Common myeloid progenitor, CD34-positive (primary cell): ENCODE measurements around the gene MTREX.
A peak's percentile ranks its signal among the peaks of the same experiment; 100 is the strongest.

ENCODE experiments used
- CTCF ChIA-PET: fragments of 350-600 bp; sonication (Branson Sonifier 250); formaldehyde crosslinking; loops from one replicate; lab custom pipeline; 2021; ENCODE audit warnings: antibody characterized with exemption; lab: Charles Lee
- POLR2A ChIA-PET: fragments of 350-600 bp; sonication (Branson Sonifier 250); formaldehyde crosslinking; loops from one replicate; lab custom pipeline; 2021; ENCODE audit warnings: antibody characterized with exemption; lab: Charles Lee
- DNase-seq, 3 donors: peaks; one replicate each; pipeline versions ENCODE4 v3.0.0 to v3.0.0-alpha.2; 2013
- H3K27ac ChIP-seq, 2 experiments: 1 replicate in 1 of 2; 2 replicates in 1 of 2; pipeline ENCODE4 v1.7.0; 2013; ENCODE audit warnings: inconsistent platforms in 2 of 2, low read length in 2 of 2, mild to moderate bottlenecking in 2 of 2, low read depth in 1 of 2, moderate library complexity in 1 of 2; ENCODE audit not compliant: severe bottlenecking in 2 of 2, insufficient read depth in 1 of 2, poor library complexity in 1 of 2
- H3K27me3 ChIP-seq, 5 experiments: replicated peaks in 2 of 5; 1 replicate in 3 of 5; 2 replicates in 2 of 5; pipeline versions ENCODE4 v1.6.1 to v1.7.0; 2013; ENCODE audit warnings: low read length in 4 of 5, mild to moderate bottlenecking in 2 of 5, moderate library complexity in 2 of 5, inconsistent platforms in 1 of 5; ENCODE audit not compliant: insufficient read depth in 5 of 5, control insufficient read depth in 4 of 5
- H3K36me3 ChIP-seq, 4 experiments: 1 replicate in 2 of 4; 2 replicates in 2 of 4; pipeline versions ENCODE4 v1.6.1 to v1.7.0; 2013; ENCODE audit warnings: low read length in 3 of 4, control low read depth in 1 of 4, mild to moderate bottlenecking in 1 of 4; ENCODE audit not compliant: control insufficient read depth in 4 of 4, insufficient read depth in 4 of 4
- H3K4me1 ChIP-seq, 4 experiments: 1 replicate in 3 of 4; 2 replicates in 1 of 4; pipeline versions ENCODE4 v1.6.1 to v1.7.1; 2013; ENCODE audit warnings: low read length in 3 of 4, mild to moderate bottlenecking in 3 of 4, control low read depth in 1 of 4, inconsistent platforms in 1 of 4, moderate library complexity in 1 of 4; ENCODE audit not compliant: control insufficient read depth in 4 of 4, insufficient read depth in 4 of 4; ENCODE audit errors: control extremely low read depth in 1 of 4
- H3K4me3 ChIP-seq, 7 experiments: 1 replicate in 4 of 7; 2 replicates in 3 of 7; pipeline versions ENCODE4 v1.5.1 to v1.7.0; 2013; ENCODE audit warnings: mild to moderate bottlenecking in 7 of 7, low read length in 6 of 7, moderate library complexity in 6 of 7, inconsistent platforms in 2 of 7, low read depth in 2 of 7, control low read depth in 1 of 7; ENCODE audit not compliant: insufficient read depth in 4 of 7, control insufficient read depth in 1 of 7; ENCODE audit errors: extremely low read depth in 1 of 7
- H3K9me3 ChIP-seq, 5 experiments: 1 replicate in 4 of 5; 2 replicates in 1 of 5; pipeline versions ENCODE4 v1.6.1 to v1.7.1; 2013; ENCODE audit warnings: low read length in 4 of 5, mild to moderate bottlenecking in 2 of 5, inconsistent platforms in 1 of 5, low read depth in 1 of 5, moderate library complexity in 1 of 5; ENCODE audit not compliant: control insufficient read depth in 4 of 5, insufficient read depth in 2 of 5; ENCODE audit errors: control extremely low read depth in 1 of 5
- WGBS: methylation state at CpG from one replicate; pipeline ENCODE4 v1.1.5; 2013; ENCODE audit not compliant: insufficient coverage; 5-methylcytosine and 5-hydroxymethylcytosine counted together

Gene MTREX

DNA sequence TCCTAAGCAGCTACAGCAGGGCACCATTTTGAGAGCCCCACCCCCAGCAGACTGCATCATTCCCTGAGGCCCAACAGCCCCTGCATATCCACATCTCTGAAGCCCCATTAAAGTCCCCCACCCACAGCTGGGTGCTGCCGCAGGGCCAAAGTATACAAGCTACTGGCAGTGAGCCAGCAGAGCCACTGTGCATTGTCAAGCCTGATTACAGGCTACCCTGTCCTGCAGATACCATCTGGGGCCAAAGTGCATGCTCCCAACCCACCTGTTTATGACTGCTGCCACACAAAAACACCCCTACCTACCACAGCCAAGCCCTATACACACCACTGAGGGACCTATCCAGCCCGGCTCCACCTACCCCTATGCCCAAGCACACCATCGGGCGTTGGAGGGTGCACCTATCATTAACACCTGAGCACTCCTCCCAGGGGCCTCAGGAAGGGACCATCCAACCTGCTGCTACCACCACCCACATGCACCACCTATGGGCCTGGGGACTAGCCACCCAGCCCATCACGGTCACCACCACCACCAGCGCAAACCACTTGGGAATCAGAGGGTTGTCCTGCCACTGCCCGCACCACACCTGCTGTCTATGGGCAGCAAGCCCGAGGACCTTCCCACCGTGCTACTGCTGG, 121.9 kb downstream of the MTREX start:
- Histone ChIP-seq H3K9me3 (peaks cover 0 to 37% (median 12%) of the 10 kb centered on the region in 5 experiments), H3K4me3 (no peak overlapping the region), H3K4me1 (no peaks in the 10 kb centered on the region), H3K36me3 (peaks cover 11 to 51% (median 41%) of the 10 kb centered on the region in 4 experiments), H3K27me3 (no peaks in the 10 kb centered on the region), H3K27ac (no peak overlapping the region)
- ChIA-PET CTCF (interaction anchor here (1.3 kb wide), 1 partner anchor 17 kb away, joined by 3 read pairs; no protein-coding TSS in a partner anchor), POLR2A (no interaction called here)
- WGBS = 97% methylated on average over 5 of the region's 9 CpGs
- no peak for DNase-seq

DNA sequence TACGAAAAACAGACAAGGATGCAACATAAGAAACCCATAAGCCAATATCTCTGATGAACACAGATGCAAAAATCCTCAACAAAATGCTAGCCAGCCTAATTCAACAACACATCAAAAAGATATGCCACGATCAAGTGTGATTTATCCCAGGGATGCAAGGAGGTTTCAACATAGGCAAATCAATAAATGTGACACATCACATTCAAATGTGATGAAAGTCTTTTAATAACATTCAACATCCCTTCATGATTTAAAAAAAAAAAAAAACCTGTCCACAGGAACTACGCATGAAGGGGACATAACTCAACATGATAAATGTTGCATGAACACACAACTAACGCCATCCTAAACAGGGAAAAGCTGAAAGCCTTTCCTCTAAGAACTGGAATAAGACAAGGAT, 124.8 kb downstream of the MTREX start:
- Histone ChIP-seq H3K27me3 (no peaks in the 10 kb centered on the region), H3K9me3 (peaks cover 0 to 40% (median 12%) of the 10 kb centered on the region in 5 experiments), H3K4me1 (no peaks in the 10 kb centered on the region), H3K36me3 (peaks cover 11 to 29% (median 24%) of the 10 kb centered on the region in 4 experiments), H3K4me3 (no peak overlapping the region), H3K27ac (no peak overlapping the region)
- WGBS = 100% methylated on average over 2 of the region's 4 CpGs
- no peak for DNase-seq
- ChIA-PET CTCF (no interaction called here), POLR2A (no interaction called here)

DNA sequence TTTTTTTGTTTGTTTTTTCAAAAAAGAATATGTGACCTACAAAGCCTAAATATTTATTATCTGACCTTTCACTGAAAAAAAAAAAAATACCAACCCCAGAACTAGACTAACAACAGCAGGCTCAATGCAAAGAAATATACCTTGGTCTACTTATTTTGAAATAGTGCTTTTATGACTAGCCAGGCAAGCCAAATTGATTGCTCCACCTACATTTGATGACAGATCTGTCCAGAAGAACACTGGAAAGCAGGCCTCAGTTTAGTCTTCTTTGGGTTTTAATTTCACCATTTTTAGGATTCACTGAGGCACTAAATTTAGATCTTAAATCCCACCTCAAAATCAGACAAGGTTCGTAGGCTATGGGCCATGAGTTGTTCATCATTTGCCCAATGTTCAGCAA, 129.7 kb downstream of the MTREX start:
- peaks cover 0 to 5% (median 0%) of the 10 kb centered on the region in 4 experiments for H3K36me3 ChIP-seq
- DNase-seq = no peak
- H3K9me3 ChIP-seq = peaks cover 0 to 10% (median 4%) of the 10 kb centered on the region in 5 experiments
- H3K27me3 ChIP-seq = no peaks in the 10 kb centered on the region
- H3K4me1 ChIP-seq = peaks cover 0 to 14% (median 6%) of the 10 kb centered on the region in 4 experiments
- no peak overlapping the region for H3K27ac ChIP-seq
- WGBS = 90% methylated on average over 1 of the region's 1 CpG
- no peak overlapping the region for H3K4me3 ChIP-seq
- POLR2A ChIA-PET = no interaction called here
- CTCF ChIA-PET = no interaction called here

DNA sequence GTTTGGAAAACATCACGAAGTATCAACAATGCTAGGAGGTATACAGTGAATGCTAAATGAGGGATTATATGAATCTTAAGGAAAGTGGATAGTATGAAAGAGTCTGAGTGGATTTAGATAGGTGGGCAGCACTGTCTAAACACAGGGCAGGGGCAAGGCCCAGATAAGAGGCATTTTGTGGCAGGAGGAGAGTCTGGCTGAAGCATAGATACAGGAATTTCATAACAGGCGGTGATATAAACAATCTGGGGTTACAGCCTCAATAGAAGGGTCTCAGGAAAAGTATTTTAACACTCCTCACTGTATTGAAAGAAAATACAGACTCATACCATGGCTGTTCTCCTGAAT, 130.0 kb downstream of the MTREX start:
- peaks cover 0 to 5% (median 0%) of the 10 kb centered on the region in 4 experiments for H3K36me3 ChIP-seq
- no peak overlapping the region for H3K4me3 ChIP-seq
- 100% methylated on average over 2 of the region's 2 CpGs for WGBS
- DNase-seq = no peak
- H3K27ac ChIP-seq = no peak overlapping the region
- peaks cover 0 to 14% (median 6%) of the 10 kb centered on the region in 4 experiments for H3K4me1 ChIP-seq
- CTCF ChIA-PET = no interaction called here
- POLR2A ChIA-PET = no interaction called here
- no peaks in the 10 kb centered on the region for H3K27me3 ChIP-seq
- peaks cover 0 to 6% (median 4%) of the 10 kb centered on the region in 5 experiments for H3K9me3 ChIP-seq

- Histone ChIP-seq H3K27me3 (no peaks in the 10 kb centered on the region), H3K27ac (no peak overlapping the region), H3K36me3 (peaks cover 0 to 5% (median 0%) of the 10 kb centered on the region in 4 experiments), H3K9me3 (peaks cover 0 to 4% (median 0%) of the 10 kb centered on the region in 5 experiments), H3K4me3 (no peak overlapping the region), H3K4me1 (peaks cover 0 to 14% (median 6%) of the 10 kb centered on the region in 4 experiments)
- WGBS = 96% methylated on average over 4 of the region's 4 CpGs
- ChIA-PET CTCF (no interaction called here), POLR2A (no interaction called here)
- DNase-seq = no peak
These were observed 131.2 kb downstream of the MTREX start for GRCh38 chr5:55438998-55439397.

- no peak overlapping the region for H3K4me3 ChIP-seq
- peak; percentile 34 to 84 (median 75) for DNase-seq
These were observed 132.4 kb downstream of the MTREX start for GRCh38 chr5:55440188-55440646.

DNA sequence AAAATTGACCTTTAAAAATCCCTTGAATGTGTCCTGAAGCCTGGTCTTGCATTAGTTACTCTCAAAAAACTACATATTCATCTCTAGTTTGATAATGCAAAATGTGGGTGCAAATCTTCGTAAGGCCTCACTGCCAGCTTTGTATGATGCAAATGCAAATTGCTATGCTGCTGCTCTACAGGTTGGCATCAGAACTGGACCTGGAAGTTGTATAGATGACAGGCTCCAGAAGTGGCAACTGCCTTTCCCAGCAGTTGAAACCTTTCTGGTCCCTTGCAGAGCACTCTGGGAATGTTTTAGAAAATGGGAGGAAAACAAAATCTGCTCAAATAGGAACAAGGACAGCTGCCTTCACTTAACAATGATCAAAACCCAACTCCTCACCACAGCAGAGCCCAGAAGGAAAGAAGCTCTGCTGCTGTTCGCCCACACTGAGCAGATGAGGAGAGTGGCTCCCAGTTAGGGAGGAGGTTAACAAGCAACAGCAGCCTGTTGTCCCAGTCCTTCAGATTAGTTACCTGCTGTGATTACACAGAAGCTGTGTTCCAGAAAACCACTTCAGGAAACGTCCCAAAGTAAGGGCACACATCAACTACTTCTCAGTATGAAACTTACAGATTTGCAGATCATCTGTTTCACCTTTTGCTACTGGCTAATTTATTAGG, 133.4 kb downstream of the MTREX start:
- WGBS = 100% methylated on average over 3 of the region's 3 CpGs
- H3K4me1 ChIP-seq = peaks cover 0 to 14% (median 6%) of the 10 kb centered on the region in 4 experiments
- no peak for DNase-seq
- ChIA-PET POLR2A (no interaction called here), CTCF (no interaction called here)
- no peak overlapping the region for H3K27ac ChIP-seq
- peaks cover 0 to 5% (median 0%) of the 10 kb centered on the region in 4 experiments for H3K36me3 ChIP-seq
- no peak overlapping the region for H3K4me3 ChIP-seq
- no peaks in the 10 kb centered on the region for H3K9me3 ChIP-seq
- H3K27me3 ChIP-seq = no peaks in the 10 kb centered on the region

More at GRCh38 chr5:55440188-55440646, 132.4 kb downstream of the MTREX start:
- 61% methylated on average over 5 of the region's 6 CpGs for WGBS
- ChIA-PET POLR2A (no interaction called here), CTCF (no interaction called here)
- Histone ChIP-seq H3K36me3 (peaks cover 0 to 5% (median 0%) of the 10 kb centered on the region in 4 experiments), H3K9me3 (peaks cover 0 to 4% (median 0%) of the 10 kb centered on the region in 5 experiments), H3K27me3 (no peaks in the 10 kb centered on the region), H3K4me1 (peaks cover 0 to 14% (median 6%) of the 10 kb centered on the region in 4 experiments), H3K27ac (no peak overlapping the region)
